Neural progenitor cell (in vitro differentiated cells): Measurements from ENCODE around the gene PROK1. TPM values are rescaled to one million over a fixed set of nuclear protein-coding genes. Genes with fewer than 3 reads are reported as not detected.
A peak's percentile ranks its signal among the peaks of the same experiment; 100 is the strongest.

ENCODE experiments used
- DNase-seq: peaks from one replicate; pipeline ENCODE4 v3.0.0-alpha.2; 2016; ENCODE audit warnings: low spot score
- H2AFZ ChIP-seq: fragments of 200-600 bp; sonication (generic); replicated peaks from 2 replicates; pipeline ENCODE4 v1.6.1; 2016; ENCODE audit warnings: antibody characterized with exemption
- H3F3A ChIP-seq: fragments of 200-600 bp; sonication (generic); 2 replicates; pipeline ENCODE4 v1.6.1; 2016; ENCODE audit warnings: antibody characterized with exemption, low read depth
- H3K27ac ChIP-seq: fragments of 200-600 bp; sonication (generic); 2 replicates; pipeline ENCODE4 v1.5.1; 2016; ENCODE audit warnings: mild to moderate bottlenecking
- H3K27me3 ChIP-seq: fragments of 200-600 bp; sonication (generic); 2 replicates; pipeline ENCODE4 v1.6.1; 2016; ENCODE audit warnings: mild to moderate bottlenecking, moderate library complexity
- H3K36me3 ChIP-seq: fragments of 200-600 bp; sonication (generic); 2 replicates; pipeline ENCODE4 v1.5.1; 2016
- H3K4me1 ChIP-seq: fragments of 200-600 bp; sonication (generic); 2 replicates; pipeline ENCODE4 v1.6.1; 2016; ENCODE audit warnings: mixed run types
- H3K4me2 ChIP-seq: fragments of 200-600 bp; sonication (generic); 2 replicates; pipeline ENCODE4 v1.6.1; 2016
- H3K4me3 ChIP-seq: fragments of 200-600 bp; sonication (generic); 2 replicates; pipeline ENCODE4 v1.5.1; 2016
- H3K79me2 ChIP-seq: fragments of 200-600 bp; sonication (generic); 2 replicates; pipeline ENCODE4 v1.6.1; 2016; ENCODE audit warnings: low read depth
- H3K9ac ChIP-seq: fragments of 200-600 bp; sonication (generic); 2 replicates; pipeline ENCODE4 v1.6.1; 2016
- H3K9me3 ChIP-seq: fragments of 200-600 bp; sonication (generic); 2 replicates; pipeline ENCODE4 v1.5.1; 2016; ENCODE audit warnings: low read depth
- H4K20me1 ChIP-seq: fragments of 200-600 bp; sonication (generic); 2 replicates; pipeline ENCODE4 v1.6.1; 2016; ENCODE audit warnings: low read depth
- H3K27ac Mint-ChIP-seq: 3 replicates; pipeline ENCODE4 v1.8.0; 2021; ENCODE audit warnings: mixed read lengths
- H3K27me3 Mint-ChIP-seq: 2 replicates; pipeline ENCODE4 v1.8.0; 2022; ENCODE audit warnings: low read depth, mild to moderate bottlenecking, inconsistent platforms, moderate library complexity, mixed read lengths; ENCODE audit not compliant: insufficient read depth
- H3K36me3 Mint-ChIP-seq: 3 replicates; pipeline ENCODE4 v1.8.0; 2021; ENCODE audit warnings: mixed read lengths
- H3K4me1 Mint-ChIP-seq: 3 replicates; pipeline ENCODE4 v1.8.0; 2021; ENCODE audit warnings: mixed read lengths
- H3K4me3 Mint-ChIP-seq: 3 replicates; pipeline ENCODE4 v1.8.0; 2021; ENCODE audit warnings: mild to moderate bottlenecking, moderate library complexity, mixed read lengths
- H3K9me3 Mint-ChIP-seq: 3 replicates; pipeline ENCODE4 v1.8.0; 2020; ENCODE audit warnings: mixed read lengths
- CTCF ChIP-seq: fragments of 200-600 bp; sonication (generic); IDR thresholded peaks from 2 replicates; pipeline ENCODE4 v1.5.1; 2017; ENCODE audit warnings: antibody characterized with exemption, mild to moderate bottlenecking
- EZH2 ChIP-seq: fragments of 200-600 bp; sonication (generic); IDR thresholded peaks from 2 replicates; pipeline ENCODE4 v1.6.1; 2017; ENCODE audit warnings: antibody characterized with exemption, mild to moderate bottlenecking, moderate library complexity
- EZH2phosphoT487 ChIP-seq: fragments of 200-600 bp; sonication (generic); IDR thresholded peaks from 2 replicates; pipeline ENCODE4 v1.6.1; 2017; ENCODE audit warnings: antibody characterized with exemption
- total RNA-seq: library from RNA; depleted of rRNA; stranded (reverse); fragments of >200 nt; gene quantifications from 2 replicates; pipeline ENCODE4 v1.2.3, GENCODE V29; 2015; ENCODE audit warnings: low replicate concordance

PROK1 gene
- total RNA-seq, 1 donor from 2014 or later = not detected

GRCh38 chr1:110452330-110452729, 1.4 kb downstream of the PROK1 start:
- Mint-ChIP-seq H3K27ac (no peak overlapping the region), H3K36me3 (no peaks in the 10 kb centered on the region), H3K9me3 (no peaks in the 10 kb centered on the region), H3K27me3 (peaks cover 19% of the 10 kb centered on the region), H3K4me1 (no peaks in the 10 kb centered on the region), H3K4me3 (no peak overlapping the region)
- no peak overlapping the region for H2AFZ ChIP-seq
- H3K27me3 ChIP-seq = no peaks in the 10 kb centered on the region
- H3K79me2 ChIP-seq = no peaks in the 10 kb centered on the region
- H3F3A ChIP-seq = no peaks in the 10 kb centered on the region
- H3K4me1 ChIP-seq = no peaks in the 10 kb centered on the region
- no peak for TF ChIP-seq EZH2
- TF ChIP-seq EZH2phosphoT487 = no peak
- no peaks in the 10 kb centered on the region for H3K36me3 ChIP-seq
- H3K9ac ChIP-seq = no peak overlapping the region
- H4K20me1 ChIP-seq = no peaks in the 10 kb centered on the region
- no peak overlapping the region for H3K27ac ChIP-seq
- no peaks in the 10 kb centered on the region for H3K9me3 ChIP-seq
- DNase-seq = no peak
- H3K4me3 ChIP-seq = no peak overlapping the region
- no peak overlapping the region for H3K4me2 ChIP-seq

GRCh38 chr1:110453829-110454228, 2.9 kb downstream of the PROK1 start:
- H3K9me3 Mint-ChIP-seq = no peaks in the 10 kb centered on the region
- no peak overlapping the region for H3K9ac ChIP-seq
- H3K36me3 Mint-ChIP-seq = no peaks in the 10 kb centered on the region
- TF ChIP-seq EZH2phosphoT487 (no peak), EZH2 (no peak), CTCF (no peak)
- H3K9me3 ChIP-seq = no peaks in the 10 kb centered on the region
- H3K4me1 ChIP-seq = no peaks in the 10 kb centered on the region
- no peak overlapping the region for H3K27ac ChIP-seq
- H4K20me1 ChIP-seq = no peaks in the 10 kb centered on the region
- no peak overlapping the region for H3K27ac Mint-ChIP-seq
- H3K36me3 ChIP-seq = no peaks in the 10 kb centered on the region
- H3K27me3 ChIP-seq = no peaks in the 10 kb centered on the region
- H3K79me2 ChIP-seq = no peaks in the 10 kb centered on the region
- H3K4me3 Mint-ChIP-seq = no peak overlapping the region
- no peak for DNase-seq
- no peak overlapping the region for H2AFZ ChIP-seq
- no peak overlapping the region for H3K4me3 ChIP-seq
- peaks cover 13% of the 10 kb centered on the region for H3K27me3 Mint-ChIP-seq
- H3K4me1 Mint-ChIP-seq = no peaks in the 10 kb centered on the region
- no peak overlapping the region for H3K4me2 ChIP-seq
- no peaks in the 10 kb centered on the region for H3F3A ChIP-seq

- H3K27ac ChIP-seq = no peak overlapping the region
- H3K79me2 ChIP-seq = no peaks in the 10 kb centered on the region
- H3K4me1 ChIP-seq = no peaks in the 10 kb centered on the region
- no peaks in the 10 kb centered on the region for H3K36me3 ChIP-seq
- H4K20me1 ChIP-seq = no peaks in the 10 kb centered on the region
- Mint-ChIP-seq H3K36me3 (no peaks in the 10 kb centered on the region), H3K27ac (no peak overlapping the region), H3K27me3 (peaks cover 12% of the 10 kb centered on the region), H3K4me1 (no peaks in the 10 kb centered on the region), H3K4me3 (no peak overlapping the region), H3K9me3 (no peaks in the 10 kb centered on the region)
- H3K4me3 ChIP-seq = no peak overlapping the region
- H3K4me2 ChIP-seq = no peak overlapping the region
- H3K27me3 ChIP-seq = no peaks in the 10 kb centered on the region
- no peaks in the 10 kb centered on the region for H3F3A ChIP-seq
- no peaks in the 10 kb centered on the region for H3K9me3 ChIP-seq
- DNase-seq = no peak
- H2AFZ ChIP-seq = no peak overlapping the region
- H3K9ac ChIP-seq = no peak overlapping the region
- TF ChIP-seq EZH2 (no peak), EZH2phosphoT487 (no peak), CTCF (no peak)
Observed at GRCh38 chr1:110454328-110454727, 3.4 kb downstream of the PROK1 start.

- H3F3A ChIP-seq = no peaks in the 10 kb centered on the region
- H2AFZ ChIP-seq = no peak overlapping the region
- Mint-ChIP-seq H3K36me3 (no peaks in the 10 kb centered on the region), H3K27me3 (peaks cover 12% of the 10 kb centered on the region), H3K4me3 (no peak overlapping the region), H3K27ac (no peak overlapping the region), H3K4me1 (no peaks in the 10 kb centered on the region), H3K9me3 (no peaks in the 10 kb centered on the region)
- peak; percentile 64 for DNase-seq
- no peaks in the 10 kb centered on the region for H3K27me3 ChIP-seq
- no peak overlapping the region for H3K4me3 ChIP-seq
- H3K4me2 ChIP-seq = no peak overlapping the region
- H3K79me2 ChIP-seq = no peaks in the 10 kb centered on the region
- H3K4me1 ChIP-seq = no peaks in the 10 kb centered on the region
- H3K9me3 ChIP-seq = no peaks in the 10 kb centered on the region
- TF ChIP-seq EZH2 (no peak), CTCF (peak; percentile 61)
- no peaks in the 10 kb centered on the region for H3K36me3 ChIP-seq
- no peaks in the 10 kb centered on the region for H4K20me1 ChIP-seq
- H3K27ac ChIP-seq = no peak overlapping the region
- no peak overlapping the region for H3K9ac ChIP-seq
Observed at GRCh38 chr1:110455151-110455550, 4.2 kb downstream of the PROK1 start.
